Effector memory CD4-positive, alpha-beta T cell (primary cell): ENCODE results near the gene TGFBR1.

Experiments
- DNase-seq, 3 donors: peaks; one replicate each; pipeline ENCODE4 v3.0.0-alpha.2; 2020
- H3K27ac ChIP-seq: 2 replicates; pipeline ENCODE4 v1.7.0; 2013; ENCODE audit warnings: mild to moderate bottlenecking, low read length, moderate library complexity; ENCODE audit not compliant: insufficient read depth, poor library complexity, severe bottlenecking
- H3K27me3 ChIP-seq: replicated peaks from 2 replicates; pipeline ENCODE4 v1.7.0; 2013; ENCODE audit warnings: mild to moderate bottlenecking, low read length; ENCODE audit not compliant: insufficient read depth, control insufficient read depth, poor library complexity, severe bottlenecking
- H3K36me3 ChIP-seq: 2 replicates; pipeline ENCODE4 v1.7.0; 2013; ENCODE audit warnings: mild to moderate bottlenecking, low read length, moderate library complexity; ENCODE audit not compliant: control insufficient read depth, insufficient read depth
- H3K4me1 ChIP-seq: 2 replicates; pipeline ENCODE4 v1.7.0; 2013; ENCODE audit warnings: low read length, mild to moderate bottlenecking; ENCODE audit not compliant: control insufficient read depth, insufficient read depth, poor library complexity, severe bottlenecking
- H3K4me3 ChIP-seq: 2 replicates; pipeline ENCODE4 v1.7.0; 2013; ENCODE audit warnings: low read length, low read depth, mild to moderate bottlenecking; ENCODE audit not compliant: insufficient read depth, poor library complexity, severe bottlenecking
- H3K9me3 ChIP-seq: 2 replicates; pipeline ENCODE4 v1.7.0; 2013; ENCODE audit warnings: mild to moderate bottlenecking, low read length, moderate library complexity; ENCODE audit not compliant: control insufficient read depth

Gene TGFBR1

DNA sequence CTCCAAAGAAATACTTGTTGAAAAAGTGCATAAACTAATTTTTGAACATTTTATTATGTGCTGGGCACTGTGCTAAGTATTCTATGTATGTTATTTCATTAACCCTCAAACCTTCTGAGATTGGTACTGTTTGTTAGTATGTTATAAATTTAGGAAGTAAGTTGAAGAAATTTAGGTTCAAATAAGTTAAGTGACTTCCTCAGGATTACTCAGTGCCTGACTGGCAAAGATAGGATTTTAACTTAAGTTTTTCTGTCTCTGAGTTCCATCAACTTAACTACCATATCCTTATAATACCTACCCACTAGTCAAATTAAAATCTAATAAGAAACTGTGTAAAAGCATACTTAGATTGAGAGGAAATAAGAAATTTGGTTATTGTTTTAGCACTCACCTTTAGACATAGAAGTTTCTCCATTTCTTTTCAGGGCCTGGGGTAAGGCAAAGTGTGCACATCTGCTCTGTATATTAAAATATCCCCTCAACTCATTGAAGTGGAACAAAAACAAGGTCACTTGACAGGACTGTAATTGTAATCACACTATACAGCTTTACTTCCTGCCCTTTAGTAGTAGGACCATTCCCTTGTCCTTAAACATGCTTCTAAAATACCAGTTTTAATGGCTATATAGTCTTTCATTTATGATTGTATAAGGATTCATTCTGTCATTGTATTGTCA, 15.2 kb downstream of the TGFBR1 start:
- Histone ChIP-seq H3K9me3 (no peaks in the 10 kb centered on the region), H3K4me3 (no peak overlapping the region), H3K4me1 (peaks cover 38% of the 10 kb centered on the region), H3K27me3 (no peaks in the 10 kb centered on the region), H3K27ac (no peak overlapping the region), H3K36me3 (no peaks in the 10 kb centered on the region)
- DNase-seq = no peak

DNA sequence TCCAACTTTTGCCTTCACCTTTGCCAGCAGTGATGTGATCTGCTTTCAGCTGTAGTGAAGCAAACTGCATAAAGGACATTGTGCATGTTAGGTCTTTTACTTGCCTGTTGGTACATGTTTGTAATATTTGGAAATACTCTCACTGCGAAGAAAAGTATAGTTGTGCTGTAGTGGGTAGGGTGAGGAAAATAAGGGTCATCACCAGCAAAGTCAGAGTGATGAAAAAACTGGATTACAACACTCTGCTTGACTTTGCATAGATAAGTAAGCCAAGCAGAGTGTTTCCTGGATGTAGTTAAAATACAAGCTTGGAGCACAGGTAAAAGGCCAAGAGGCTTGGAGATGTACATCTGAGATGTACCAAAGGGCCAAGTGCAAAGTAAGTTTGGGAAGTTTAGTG, 16.7 kb downstream of the TGFBR1 start:
- no peaks in the 10 kb centered on the region for H3K9me3 ChIP-seq
- no peak for DNase-seq
- no peaks in the 10 kb centered on the region for H3K27me3 ChIP-seq
- no peaks in the 10 kb centered on the region for H3K36me3 ChIP-seq
- no peak overlapping the region for H3K27ac ChIP-seq
- H3K4me3 ChIP-seq = no peak overlapping the region
- H3K4me1 ChIP-seq = peaks cover 38% of the 10 kb centered on the region

DNA sequence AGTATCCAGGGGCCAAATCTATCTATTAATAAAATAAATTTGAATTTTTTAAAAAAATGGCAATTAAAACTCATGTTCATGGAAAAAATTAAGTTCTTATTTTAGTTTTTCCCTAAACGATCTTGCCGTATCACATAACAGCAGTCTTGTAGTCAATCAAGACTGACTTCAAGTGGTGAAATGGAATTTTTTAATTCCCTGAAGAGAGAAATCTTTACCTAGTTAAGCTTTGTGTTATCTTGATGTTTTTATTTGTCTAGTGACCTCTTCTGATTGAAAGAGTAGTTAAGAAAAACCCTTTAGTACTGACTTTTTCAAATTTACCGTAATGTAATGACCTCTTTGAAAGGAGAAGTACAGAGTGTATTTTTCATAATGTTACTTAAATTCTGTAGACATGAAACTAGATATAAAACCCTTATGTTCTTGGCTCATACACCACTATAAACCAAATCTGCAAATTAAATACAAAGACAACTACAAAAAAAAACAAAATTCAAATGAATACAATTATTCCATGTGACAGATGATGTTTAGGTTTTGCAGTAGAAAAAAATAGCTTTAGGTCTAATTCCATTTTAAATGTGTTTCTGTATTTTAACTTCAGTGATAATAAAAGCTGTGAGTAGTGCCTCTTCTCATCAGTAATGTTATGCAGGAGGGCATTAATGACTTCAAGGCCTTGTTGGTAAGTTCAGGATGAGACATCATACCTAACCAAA, 19.8 kb downstream of the TGFBR1 start:
- no peaks in the 10 kb centered on the region for H3K36me3 ChIP-seq
- no peaks in the 10 kb centered on the region for H3K27me3 ChIP-seq
- H3K27ac ChIP-seq = no peak overlapping the region
- no peaks in the 10 kb centered on the region for H3K9me3 ChIP-seq
- H3K4me1 ChIP-seq = peaks cover 31% of the 10 kb centered on the region
- no peak for DNase-seq
- H3K4me3 ChIP-seq = no peak overlapping the region

DNA sequence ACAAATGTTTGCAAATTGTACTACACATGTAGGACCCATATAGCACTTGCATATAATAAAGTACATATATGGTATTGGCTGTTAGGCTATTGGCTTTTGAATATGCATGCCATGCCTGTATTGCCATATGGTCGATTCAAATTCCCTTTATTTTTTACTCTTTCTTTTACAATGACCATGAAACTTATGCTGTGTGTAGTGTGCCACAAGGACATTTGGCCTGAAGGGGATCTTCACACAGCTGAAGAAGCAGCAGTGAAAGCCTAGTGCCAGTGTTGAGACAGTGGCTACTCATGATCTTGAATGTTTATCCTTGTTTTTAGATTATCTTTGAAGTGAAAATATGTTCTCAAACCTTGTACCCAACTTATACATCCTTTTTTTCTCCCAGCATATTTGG, 20.5 kb downstream of the TGFBR1 start:
- no peaks in the 10 kb centered on the region for H3K27me3 ChIP-seq
- H3K9me3 ChIP-seq = no peaks in the 10 kb centered on the region
- no peak overlapping the region for H3K4me3 ChIP-seq
- no peak for DNase-seq
- H3K4me1 ChIP-seq = peaks cover 28% of the 10 kb centered on the region
- H3K36me3 ChIP-seq = peaks cover 4% of the 10 kb centered on the region
- no peak overlapping the region for H3K27ac ChIP-seq

DNA sequence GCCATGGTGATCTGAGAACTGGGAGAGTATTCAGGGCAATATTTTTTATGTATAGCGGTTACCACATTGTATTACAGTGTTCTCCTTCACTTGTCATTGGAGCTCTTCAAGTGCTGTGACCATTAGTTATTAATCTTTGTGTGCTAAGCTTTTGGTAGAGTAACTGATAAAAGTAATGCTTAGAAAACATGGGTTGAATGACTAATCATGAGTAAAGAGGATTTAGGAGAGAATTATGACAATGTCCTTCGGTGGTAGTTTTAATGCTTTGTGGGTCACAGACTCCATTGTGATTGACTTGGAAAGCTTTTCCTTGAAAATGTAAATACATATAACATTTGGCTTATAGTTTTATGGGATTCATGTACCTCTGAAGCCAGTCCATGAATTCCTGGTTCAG, 21.4 kb downstream of the TGFBR1 start:
- Histone ChIP-seq H3K4me3 (no peak overlapping the region), H3K27ac (no peak overlapping the region), H3K9me3 (no peaks in the 10 kb centered on the region), H3K36me3 (peaks cover 4% of the 10 kb centered on the region), H3K27me3 (no peaks in the 10 kb centered on the region), H3K4me1 (peaks cover 21% of the 10 kb centered on the region)
- no peak for DNase-seq

DNA sequence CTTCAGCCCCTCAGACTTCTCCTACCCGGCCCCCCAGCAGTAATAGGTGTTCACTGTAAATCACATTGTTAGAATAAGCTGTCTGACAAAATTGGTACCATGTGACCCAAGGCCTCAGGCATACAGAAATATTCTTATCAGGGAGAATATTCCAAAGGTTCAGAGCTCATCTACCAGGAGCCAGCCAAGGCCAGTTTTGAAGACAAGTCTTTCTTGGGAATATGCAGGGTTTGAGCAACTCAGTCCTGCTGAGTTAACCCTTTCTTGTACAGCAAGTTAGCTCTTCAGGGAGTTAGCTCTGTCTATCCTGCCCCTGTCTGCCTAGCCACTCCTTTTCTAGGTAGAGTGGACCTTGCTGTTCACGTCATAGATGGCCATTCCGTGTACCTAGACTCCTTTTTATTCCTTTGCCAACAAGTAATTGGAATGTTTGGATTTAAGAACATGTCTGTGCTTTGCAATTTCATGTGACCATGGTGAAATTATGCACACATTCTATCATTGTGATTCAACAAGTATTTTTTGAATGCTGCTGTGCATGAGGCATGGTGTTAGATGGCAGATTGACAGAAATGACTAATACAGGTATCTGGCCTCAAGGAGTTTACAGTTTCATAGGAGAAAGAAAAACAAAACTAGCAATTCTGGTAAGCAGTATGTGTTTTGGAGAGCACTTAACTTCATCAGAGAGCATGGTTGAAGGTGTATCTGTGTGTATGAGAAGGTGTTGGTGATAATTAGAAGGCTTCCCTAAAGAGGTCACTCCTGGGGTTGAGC, 22.6 kb downstream of the TGFBR1 start:
- no peak overlapping the region for H3K4me3 ChIP-seq
- no peak for DNase-seq
- peaks cover 13% of the 10 kb centered on the region for H3K4me1 ChIP-seq
- no peak overlapping the region for H3K27ac ChIP-seq
- H3K27me3 ChIP-seq = no peaks in the 10 kb centered on the region
- peaks cover 4% of the 10 kb centered on the region for H3K36me3 ChIP-seq
- no peaks in the 10 kb centered on the region for H3K9me3 ChIP-seq

DNA sequence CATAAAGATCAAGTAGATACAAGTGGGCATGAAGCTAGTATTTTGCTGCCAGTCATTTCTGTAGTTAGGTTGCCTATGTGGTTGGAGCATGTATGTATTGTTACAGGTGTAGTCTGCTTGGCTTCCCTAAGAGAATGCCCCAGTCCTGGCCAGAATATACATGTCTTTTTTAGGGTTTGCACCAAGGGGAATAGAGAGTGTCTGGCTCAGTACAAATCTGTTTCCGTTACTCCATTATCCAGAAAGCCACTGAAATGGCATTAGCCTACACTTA, 23.2 kb downstream of the TGFBR1 start:
- H3K36me3 ChIP-seq = peaks cover 4% of the 10 kb centered on the region
- no peak overlapping the region for H3K4me3 ChIP-seq
- peaks cover 12% of the 10 kb centered on the region for H3K4me1 ChIP-seq
- DNase-seq = no peak
- H3K27ac ChIP-seq = no peak overlapping the region
- no peaks in the 10 kb centered on the region for H3K27me3 ChIP-seq
- H3K9me3 ChIP-seq = no peaks in the 10 kb centered on the region

DNA sequence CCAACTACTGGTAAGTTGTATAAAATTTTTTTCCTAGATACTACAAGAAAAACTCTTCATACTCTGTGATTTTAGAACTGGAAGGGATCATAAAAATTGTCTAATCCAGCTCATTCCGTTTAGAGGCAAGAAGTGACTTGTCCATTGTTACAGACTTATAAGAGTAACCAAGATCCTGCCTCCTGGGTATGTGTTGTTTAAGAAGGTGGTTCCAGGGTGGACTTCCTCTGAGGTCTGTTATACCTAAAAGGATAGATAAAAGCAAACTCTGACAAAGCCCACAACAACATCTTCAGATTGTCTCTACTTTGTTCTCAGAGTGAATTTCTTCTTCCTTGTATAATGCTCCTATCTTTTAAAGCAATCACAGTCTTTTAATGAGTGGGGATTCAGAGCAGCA, 24.2 kb downstream of the TGFBR1 start:
- H3K9me3 ChIP-seq = no peaks in the 10 kb centered on the region
- peaks cover 4% of the 10 kb centered on the region for H3K36me3 ChIP-seq
- peaks cover 12% of the 10 kb centered on the region for H3K4me1 ChIP-seq
- H3K27ac ChIP-seq = no peak overlapping the region
- no peak overlapping the region for H3K4me3 ChIP-seq
- H3K27me3 ChIP-seq = no peaks in the 10 kb centered on the region
- DNase-seq = no peak

DNA sequence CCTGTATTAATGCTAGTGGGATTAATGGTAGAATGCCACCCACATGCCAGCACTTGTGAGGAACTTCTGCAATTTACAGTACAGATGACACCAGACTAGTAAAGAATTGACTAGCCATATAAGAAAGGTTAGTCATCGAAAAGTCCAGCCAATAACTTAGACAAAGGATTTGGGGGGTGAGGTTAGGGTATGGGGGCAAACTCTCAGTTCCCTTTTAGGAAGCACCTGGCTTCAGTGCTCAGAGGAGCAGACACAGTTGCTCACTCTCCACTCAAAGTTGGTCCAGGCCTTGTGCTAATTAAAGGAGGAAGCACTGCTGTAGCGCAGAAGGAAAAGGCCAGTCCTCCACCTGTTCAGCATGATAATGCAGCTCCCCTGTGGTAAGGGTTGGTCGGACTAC, 25.2 kb downstream of the TGFBR1 start:
- Histone ChIP-seq H3K27me3 (no peaks in the 10 kb centered on the region), H3K9me3 (no peaks in the 10 kb centered on the region), H3K27ac (no peak overlapping the region), H3K36me3 (peaks cover 7% of the 10 kb centered on the region), H3K4me3 (no peak overlapping the region), H3K4me1 (peaks cover 15% of the 10 kb centered on the region)
- no peak for DNase-seq

DNA sequence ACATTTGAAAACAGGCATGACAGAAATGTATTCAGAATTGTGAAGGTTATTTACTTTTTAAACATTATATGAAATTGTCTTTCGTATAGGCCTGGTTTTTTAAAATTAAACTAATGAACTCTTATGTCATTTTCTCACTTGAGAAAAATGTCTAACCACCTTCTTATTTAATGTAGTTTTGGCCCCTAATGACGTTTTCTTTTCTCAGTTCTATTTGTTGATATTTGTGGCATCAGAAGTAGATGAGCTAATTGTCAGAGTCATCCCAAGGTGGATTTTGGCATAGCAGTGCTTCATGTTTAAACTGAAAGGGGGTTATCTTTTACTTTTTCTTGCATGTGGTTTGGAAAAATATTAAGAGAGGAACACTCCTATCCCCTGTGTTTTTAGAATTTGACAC, 28.2 kb downstream of the TGFBR1 start:
- Histone ChIP-seq H3K4me3 (no peak overlapping the region), H3K9me3 (no peaks in the 10 kb centered on the region), H3K27me3 (no peaks in the 10 kb centered on the region), H3K27ac (no peak overlapping the region), H3K36me3 (peaks cover 7% of the 10 kb centered on the region), H3K4me1 (peaks cover 20% of the 10 kb centered on the region)
- no peak for DNase-seq
